CD4-positive, alpha-beta memory T cell (primary cell): ENCODE results near the gene PSMG3. TPM values are rescaled to one million over a fixed set of nuclear protein-coding genes. Genes with fewer than 3 reads are reported as not detected.

ENCODE experiments used
- CTCF ChIA-PET: fragments of 350-600 bp; sonication (Branson Sonifier 250); formaldehyde crosslinking; loops from one replicate; lab custom pipeline; 2021; ENCODE audit warnings: inconsistent platforms; ENCODE audit not compliant: partially characterized antibody; lab: Charles Lee
- POLR2A ChIA-PET: fragments of 350-600 bp; sonication (Branson Sonifier 250); formaldehyde crosslinking; loops from one replicate; lab custom pipeline; 2021; ENCODE audit not compliant: partially characterized antibody; lab: Charles Lee
- DNase-seq, 5 donors: peaks; one replicate each; pipeline versions ENCODE4 v3.0.0 to v3.0.0-alpha.2; 2020 to 2022; ENCODE audit warnings: mixed read lengths in 1 of 5
- H3K27ac ChIP-seq: one replicate; pipeline ENCODE4 v1.7.0; 2013; ENCODE audit warnings: low read depth, low read length
- H3K27me3 ChIP-seq: 2 replicates; pipeline ENCODE4 v1.7.0; 2013; ENCODE audit warnings: mild to moderate bottlenecking, low read length, moderate library complexity; ENCODE audit not compliant: insufficient read depth
- H3K36me3 ChIP-seq: 2 replicates; pipeline ENCODE4 v1.7.0; 2013; ENCODE audit warnings: mild to moderate bottlenecking, low read length, moderate library complexity; ENCODE audit not compliant: insufficient read depth
- H3K4me1 ChIP-seq: 2 replicates; pipeline ENCODE4 v1.7.0; 2013; ENCODE audit warnings: mild to moderate bottlenecking, low read length, moderate library complexity; ENCODE audit not compliant: insufficient read depth
- H3K4me3 ChIP-seq, 2 donors: one replicate each; pipeline ENCODE4 v1.7.0; 2013; ENCODE audit warnings: low read length in 2 of 2, mild to moderate bottlenecking in 1 of 2
- H3K9me3 ChIP-seq, 2 donors: one replicate each; pipeline ENCODE4 v1.7.0; 2013; ENCODE audit warnings: low read length in 2 of 2, control low read depth in 1 of 2; ENCODE audit not compliant: control insufficient read depth in 1 of 2
- H3K27ac Mint-ChIP-seq, 7 donors: one replicate each; pipeline ENCODE4 v1.8.0; 2020 to 2021; ENCODE audit warnings: mixed read lengths in 7 of 7, mild to moderate bottlenecking in 6 of 7, inconsistent platforms in 3 of 7, moderate library complexity in 3 of 7
- H3K27me3 Mint-ChIP-seq, 2 donors: one replicate each; pipeline ENCODE4 v1.8.0; 2020 to 2021; ENCODE audit warnings: mixed read lengths in 2 of 2
- H3K36me3 Mint-ChIP-seq, 2 donors: one replicate each; pipeline ENCODE4 v1.8.0; 2020 to 2021; ENCODE audit warnings: mixed read lengths in 2 of 2, inconsistent platforms in 1 of 2, mild to moderate bottlenecking in 1 of 2
- H3K4me1 Mint-ChIP-seq, 4 donors: one replicate each; pipeline ENCODE4 v1.8.0; 2020 to 2021; ENCODE audit warnings: mixed read lengths in 4 of 4, mild to moderate bottlenecking in 1 of 4
- H3K4me3 Mint-ChIP-seq, 8 donors: one replicate each; pipeline ENCODE4 v1.8.0; 2020 to 2021; ENCODE audit warnings: mixed read lengths in 8 of 8, mild to moderate bottlenecking in 7 of 8, moderate library complexity in 6 of 8, inconsistent platforms in 3 of 8
- H3K9me3 Mint-ChIP-seq, 8 donors: one replicate each; pipeline ENCODE4 v1.8.0; 2020 to 2021; ENCODE audit warnings: mixed read lengths in 8 of 8, mild to moderate bottlenecking in 5 of 8, inconsistent platforms in 3 of 8, moderate library complexity in 1 of 8
- intact Hi-C: fragments of 100-400 bp; cut with micrococcal nuclease; formaldehyde crosslinking; loops from one replicate; pipeline ENCODE4 v1.15.1; 2023
- polyA plus RNA-seq, 2 donors: library from polyadenylated mRNA; unstranded; fragments of 300-500 nt; fragmentation: Illumina TruSeq; gene quantifications; one replicate each; pipeline ENCODE4 v1.2.3, GENCODE V29; 2021
- total RNA-seq, 2 experiments: library from RNA; stranded (reverse); gene quantifications; one replicate each; pipeline ENCODE4 v1.2.3, GENCODE V29; 2021

PSMG3 gene, protein sequence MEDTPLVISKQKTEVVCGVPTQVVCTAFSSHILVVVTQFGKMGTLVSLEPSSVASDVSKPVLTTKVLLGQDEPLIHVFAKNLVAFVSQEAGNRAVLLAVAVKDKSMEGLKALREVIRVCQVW
- total RNA-seq (10 to 100 TPM; 19.3 to 22.2 TPM), polyA plus RNA-seq (10 to 100 TPM; 39.7 to 50.2 TPM)

DNA sequence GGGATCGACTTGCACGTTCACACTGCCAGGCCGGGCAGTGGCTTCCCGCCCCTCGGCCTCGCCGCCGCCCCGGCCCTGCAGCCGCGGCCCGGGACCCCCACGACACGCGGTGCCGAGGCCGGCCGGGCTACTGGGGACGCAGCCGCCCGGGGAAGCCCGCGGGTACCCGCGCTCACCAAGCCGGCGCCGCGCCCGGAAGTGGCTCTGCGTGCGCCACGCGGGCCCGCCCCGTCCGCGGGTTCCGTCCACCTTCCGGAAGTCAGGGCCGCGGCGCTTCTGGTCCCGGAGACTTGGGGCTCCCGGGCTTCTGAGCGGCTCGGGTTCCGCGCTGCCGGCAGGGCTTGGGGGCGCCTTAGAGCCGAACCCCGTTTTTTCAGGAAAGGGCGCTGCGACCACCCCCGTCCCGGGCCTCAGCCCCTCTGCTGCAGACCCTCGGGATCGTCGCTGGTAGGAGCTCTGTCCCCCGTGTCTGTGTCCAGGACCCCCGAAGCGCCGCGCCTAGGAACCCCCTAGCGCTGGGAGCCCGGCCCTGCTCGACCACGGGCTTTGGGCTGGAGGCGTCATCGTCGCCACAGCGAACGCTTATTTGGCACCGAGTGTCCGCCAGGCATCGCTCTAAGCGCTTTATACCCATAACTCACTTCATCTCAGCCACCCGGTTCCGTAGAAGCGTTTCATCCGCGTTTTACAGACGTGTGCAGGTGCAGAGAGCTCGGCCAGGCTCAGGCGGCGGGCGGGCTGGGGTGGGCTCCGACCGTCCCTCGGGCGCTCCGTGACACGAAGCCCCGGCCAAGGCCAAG lies at the start of gene PSMG3:
Gene PSMG3, minus strand, starts transcription at position 200 of the 800 bp plus-strand sequence. CDS start 693 bp downstream, outside the sequence.
- CTCF ChIA-PET, result interaction anchor here (1.5 kb wide), 1 partner anchor 9 kb away, joined by 4 read pairs; no protein-coding TSS in a partner anchor
- POLR2A ChIA-PET, result interaction anchor here (0.9 to 2.7 kb wide), 8 partner anchors 9 to 835 kb away, joined by 3 to 18 read pairs (median 4); partner anchors contain the start of genes EIF3B and INTS1
- H3K9me3 ChIP-seq, result no peaks in the 10 kb centered on the region
- H3K27ac ChIP-seq, result peak within 1 kb of the TSS; percentile 77
- H3K27ac Mint-ChIP-seq, result peak within 1 kb of the TSS; percentile 87 to 97 (median 94)
- intact Hi-C loops, result loop anchor here (1.0 to 10.0 kb wide), 3 partner anchors 38 to 1145 kb away; partner anchors contain the start of gene INTS1
- H3K4me3 Mint-ChIP-seq, result peak within 1 kb of the TSS; percentile 86 to 91 (median 88)
- no peaks in the 10 kb centered on the region for H3K9me3 Mint-ChIP-seq
- peaks cover 11 to 40% (median 21%) of the 10 kb centered on the region in 4 donors for H3K4me1 Mint-ChIP-seq
- no peaks in the 10 kb centered on the region for H3K27me3 ChIP-seq
- H3K27me3 Mint-ChIP-seq, result no peaks in the 10 kb centered on the region
- peaks cover 11% of the 10 kb centered on the region for H3K36me3 ChIP-seq
- peak; percentile 83 to 87 (median 85) for DNase-seq
- peak within 1 kb of the TSS; percentile 60 to 76 for H3K4me3 ChIP-seq
- H3K4me1 ChIP-seq, result peaks cover 20% of the 10 kb centered on the region
- H3K36me3 Mint-ChIP-seq, result peaks cover 0 to 23% of the 10 kb centered on the region in 2 donors

DNA sequence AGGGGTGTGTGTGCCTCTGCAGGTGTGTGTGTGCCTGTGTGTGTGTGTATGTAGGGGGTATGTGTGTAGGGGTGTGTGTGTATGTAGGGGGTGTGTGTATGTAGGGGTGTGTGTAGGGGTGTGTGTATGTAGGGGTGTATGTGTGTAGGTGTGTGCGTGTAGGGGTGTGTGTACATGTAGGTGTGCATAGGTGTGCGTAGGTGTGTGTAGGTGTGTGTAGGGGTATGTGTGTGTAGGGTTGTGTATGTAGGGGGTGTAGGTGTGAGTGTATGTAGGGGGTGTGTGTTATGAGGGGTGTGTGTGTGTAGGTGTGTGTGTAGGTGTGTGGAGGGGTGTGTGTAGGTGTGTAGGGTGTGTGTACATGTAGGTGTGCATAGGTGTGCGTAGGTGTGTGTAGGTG lies 48.6 kb upstream of the PSMG3 start:
- no peaks in the 10 kb centered on the region for H3K36me3 Mint-ChIP-seq
- no peaks in the 10 kb centered on the region for H3K9me3 Mint-ChIP-seq
- Histone ChIP-seq H3K27me3 (no peaks in the 10 kb centered on the region), H3K4me3 (no peak overlapping the region), H3K4me1 (no peaks in the 10 kb centered on the region), H3K9me3 (no peaks in the 10 kb centered on the region), H3K27ac (no peak overlapping the region), H3K36me3 (no peaks in the 10 kb centered on the region)
- no peaks in the 10 kb centered on the region for H3K27me3 Mint-ChIP-seq
- ChIA-PET POLR2A (no interaction called here), CTCF (no interaction called here)
- DNase-seq, result no peak
- peaks cover 0 to 1% (median 0%) of the 10 kb centered on the region in 4 donors for H3K4me1 Mint-ChIP-seq
- H3K27ac Mint-ChIP-seq, result no peak overlapping the region
- H3K4me3 Mint-ChIP-seq, result no peak overlapping the region
- intact Hi-C loops, result no loop called here

DNA sequence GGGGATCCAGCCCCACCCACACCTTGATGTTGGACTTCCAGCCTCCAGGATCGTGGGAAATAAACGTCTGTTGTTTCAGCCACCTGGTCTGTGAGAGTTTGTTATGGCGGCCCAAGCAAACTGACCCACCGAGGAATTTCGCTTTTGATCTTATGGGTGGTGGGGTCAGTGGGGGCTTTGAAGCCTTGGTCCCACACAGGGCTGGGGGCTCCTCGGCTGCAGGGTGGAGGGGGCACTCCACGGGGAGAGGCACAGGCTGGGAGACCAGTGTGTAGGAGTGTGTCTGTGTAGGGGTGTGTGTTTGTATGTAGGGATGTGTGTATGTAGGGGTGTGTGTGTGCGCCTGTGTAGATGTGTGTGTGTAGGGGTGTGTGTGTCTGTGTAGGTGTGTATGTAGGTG lies 48.1 kb upstream of the PSMG3 start:
- Histone ChIP-seq H3K4me3 (no peak overlapping the region), H3K36me3 (no peaks in the 10 kb centered on the region), H3K27ac (no peak overlapping the region), H3K27me3 (no peaks in the 10 kb centered on the region), H3K4me1 (no peaks in the 10 kb centered on the region), H3K9me3 (no peaks in the 10 kb centered on the region)
- Mint-ChIP-seq H3K27ac (no peak overlapping the region), H3K36me3 (no peaks in the 10 kb centered on the region), H3K4me3 (no peak overlapping the region), H3K27me3 (no peaks in the 10 kb centered on the region), H3K9me3 (no peaks in the 10 kb centered on the region), H3K4me1 (peaks cover 0 to 1% (median 0%) of the 10 kb centered on the region in 4 donors)
- no peak for DNase-seq
- ChIA-PET POLR2A (no interaction called here), CTCF (no interaction called here)
- intact Hi-C loops, result no loop called here

DNA sequence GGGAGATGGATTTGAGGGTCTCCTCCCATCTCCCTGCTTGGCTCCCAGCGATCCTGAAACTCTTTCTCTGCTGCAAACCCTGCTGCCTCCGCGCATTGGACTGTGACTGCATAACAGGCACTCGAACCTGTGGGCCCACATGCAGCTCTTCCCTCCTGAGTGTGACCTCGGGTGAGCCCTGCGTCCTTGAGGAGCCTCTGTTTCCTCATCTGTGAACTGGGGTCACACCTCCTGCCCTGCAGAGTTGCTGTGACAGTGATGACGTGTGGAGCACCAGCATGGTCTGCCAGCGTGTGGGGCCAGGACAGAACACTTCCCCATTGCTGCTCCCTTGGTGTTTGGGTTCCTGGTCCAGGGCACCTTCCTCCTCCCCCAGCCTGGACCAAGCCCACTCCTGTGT lies 46.9 kb upstream of the PSMG3 start:
- H3K36me3 Mint-ChIP-seq, result no peaks in the 10 kb centered on the region
- no peak overlapping the region for H3K4me3 Mint-ChIP-seq
- H3K4me1 Mint-ChIP-seq, result peaks cover 0 to 1% (median 0%) of the 10 kb centered on the region in 4 donors

DNA sequence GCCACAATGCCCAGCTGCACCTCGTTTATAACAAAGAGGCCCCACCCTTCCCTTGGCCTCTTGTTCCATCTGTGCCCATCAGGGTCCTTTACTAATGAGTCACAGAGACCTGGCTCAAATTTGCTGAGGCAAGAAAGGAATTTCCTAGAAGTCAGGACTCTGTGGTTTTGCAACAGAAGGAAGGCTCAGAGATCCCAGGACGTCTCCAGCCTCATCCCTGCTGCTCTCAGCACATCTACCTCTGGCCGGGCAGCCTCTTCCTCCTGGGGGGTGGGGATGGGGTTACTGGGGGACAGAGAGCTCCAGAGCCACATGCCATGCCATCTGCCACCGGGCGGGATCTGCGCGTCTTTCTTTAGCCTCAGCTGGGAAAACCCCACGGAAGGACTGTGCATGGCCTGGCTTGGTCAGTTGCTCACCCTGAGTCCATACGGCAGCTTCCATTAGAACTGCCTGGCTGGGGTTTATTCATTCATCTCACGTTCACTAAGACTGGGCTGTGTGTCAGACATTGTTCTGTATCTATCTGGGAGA lies 41.9 kb upstream of the PSMG3 start:
- Histone ChIP-seq H3K36me3 (no peaks in the 10 kb centered on the region), H3K4me1 (no peaks in the 10 kb centered on the region), H3K9me3 (no peaks in the 10 kb centered on the region), H3K4me3 (no peak overlapping the region), H3K27ac (no peak overlapping the region), H3K27me3 (no peaks in the 10 kb centered on the region)
- CTCF ChIA-PET, result no interaction called here
- Mint-ChIP-seq H3K4me1 (peaks cover 0 to 5% (median 0%) of the 10 kb centered on the region in 4 donors), H3K27me3 (peaks cover 8 to 13% of the 10 kb centered on the region in 2 donors), H3K36me3 (no peaks in the 10 kb centered on the region), H3K9me3 (no peaks in the 10 kb centered on the region), H3K27ac (no peak overlapping the region), H3K4me3 (no peak overlapping the region)
- POLR2A ChIA-PET, result no interaction called here
- intact Hi-C loops, result no loop called here
- no peak for DNase-seq

More for the DNA sequence above, 46.9 kb upstream of the PSMG3 start:
- no peaks in the 10 kb centered on the region for H3K36me3 ChIP-seq
- ChIA-PET CTCF (no interaction called here), POLR2A (no interaction called here)
- H3K27ac ChIP-seq, result no peak overlapping the region
- no peaks in the 10 kb centered on the region for H3K27me3 ChIP-seq
- no peak for DNase-seq
- no peak overlapping the region for H3K4me3 ChIP-seq
- H3K9me3 ChIP-seq, result no peaks in the 10 kb centered on the region
- H3K4me1 ChIP-seq, result no peaks in the 10 kb centered on the region
- Mint-ChIP-seq H3K27ac (no peak overlapping the region), H3K9me3 (no peaks in the 10 kb centered on the region), H3K27me3 (no peaks in the 10 kb centered on the region)
- intact Hi-C loops, result no loop called here

DNA sequence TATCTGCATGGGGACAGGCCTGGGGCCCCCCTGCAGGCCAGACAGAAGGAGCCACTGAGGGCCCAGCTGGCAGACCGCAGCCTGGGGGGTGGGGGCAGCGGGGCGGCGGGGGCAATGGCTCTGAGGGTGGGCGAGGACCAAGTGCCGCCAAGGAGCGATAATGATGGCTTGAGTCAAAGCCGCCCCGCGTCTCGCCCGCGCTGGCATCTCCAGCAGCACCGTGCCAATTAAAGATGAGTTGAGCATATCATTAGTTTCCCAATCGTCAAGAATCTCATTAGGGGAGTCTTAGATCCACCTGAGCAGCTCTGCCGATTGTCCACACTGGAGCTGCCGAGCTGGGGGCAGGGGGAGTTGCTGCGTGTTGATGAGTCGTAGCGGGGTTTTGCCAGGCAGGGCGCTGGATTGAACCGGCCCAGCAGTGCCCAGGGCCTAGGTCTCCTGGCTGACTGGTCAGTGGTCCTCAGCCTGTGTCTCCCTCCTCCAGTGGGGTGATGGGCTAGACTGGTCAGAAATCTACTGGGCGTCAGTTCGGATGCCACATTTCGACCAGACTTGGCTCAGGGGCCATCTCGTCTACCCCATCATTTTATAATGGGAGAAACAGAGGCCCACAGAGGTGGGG lies 41.0 kb upstream of the PSMG3 start:
- intact Hi-C loops, result no loop called here
- no peaks in the 10 kb centered on the region for H3K36me3 ChIP-seq
- no peaks in the 10 kb centered on the region for H3K4me1 ChIP-seq
- ChIA-PET CTCF (no interaction called here), POLR2A (no interaction called here)
- no peaks in the 10 kb centered on the region for H3K9me3 ChIP-seq
- Mint-ChIP-seq H3K4me3 (no peak overlapping the region), H3K4me1 (peaks cover 0 to 9% (median 0%) of the 10 kb centered on the region in 4 donors), H3K27ac (no peak overlapping the region), H3K9me3 (no peaks in the 10 kb centered on the region), H3K36me3 (no peaks in the 10 kb centered on the region), H3K27me3 (peaks cover 11 to 13% of the 10 kb centered on the region in 2 donors)
- no peak overlapping the region for H3K4me3 ChIP-seq
- no peak overlapping the region for H3K27ac ChIP-seq
- H3K27me3 ChIP-seq, result no peaks in the 10 kb centered on the region
- no peak for DNase-seq
